HG03175 (cell line): Measurements from ENCODE around the gene NDUFS6.
"Not testable (repeated sequence)": the region's sequence is repeated elsewhere in the genome, so short reads cannot be mapped to it uniquely, and the experiment has no call there.

Source experiments
- ATAC-seq: cut with Tn5 transposase; IDR thresholded peaks from one replicate; pipeline ENCODE4 v1.9.1; 2021; ENCODE audit warnings: mild to moderate bottlenecking, moderate library complexity; ENCODE audit not compliant: unreplicated experiment

NDUFS6 gene

GRCh38 chr5:1830571-1831228, 29.5 kb downstream of the NDUFS6 start:
- ATAC-seq: no peak

GRCh38 chr5:1831257-1831656, 30.1 kb downstream of the NDUFS6 start:
- ATAC-seq: no peak

- no peak for ATAC-seq
Observed at GRCh38 chr5:1831677-1832313, 30.6 kb downstream of the NDUFS6 start.

GRCh38 chr5:1832511-1833250, 31.5 kb downstream of the NDUFS6 start:
- ATAC-seq: no peak

GRCh38 chr5:1833264-1834021, 32.2 kb downstream of the NDUFS6 start:
- ATAC-seq: no peak

GRCh38 chr5:1834022-1834551, 32.9 kb downstream of the NDUFS6 start:
- no peak for ATAC-seq

- no peak for ATAC-seq
Observed at GRCh38 chr5:1834721-1835429, 33.7 kb downstream of the NDUFS6 start.

- ATAC-seq: no peak
Observed at GRCh38 chr5:1835431-1835830, 34.2 kb downstream of the NDUFS6 start.

- ATAC-seq: no peak
Observed at GRCh38 chr5:1836176-1836890, 35.1 kb downstream of the NDUFS6 start.

GRCh38 chr5:1836891-1837880, 36.0 kb downstream of the NDUFS6 start:
- ATAC-seq: no peak

- no peak for ATAC-seq
Observed at GRCh38 chr5:1838013-1838412, 36.8 kb downstream of the NDUFS6 start.

- ATAC-seq: no peak
Observed at GRCh38 chr5:1840071-1840547, 38.9 kb downstream of the NDUFS6 start.

- ATAC-seq: no peak
Observed at GRCh38 chr5:1840741-1841521, 39.7 kb downstream of the NDUFS6 start.

- ATAC-seq: no peak
Observed at GRCh38 chr5:1842004-1842819, 41.0 kb downstream of the NDUFS6 start.

GRCh38 chr5:1843761-1844160, 42.6 kb downstream of the NDUFS6 start:
- not testable (repeated sequence) for ATAC-seq

GRCh38 chr5:1844708-1845436, 43.7 kb downstream of the NDUFS6 start:
- ATAC-seq: no peak
